ENCODE results near the gene CLPTM1L. TPM values are rescaled to one million over a fixed set of nuclear protein-coding genes. Genes with fewer than 3 reads are reported as not detected.
A peak's percentile ranks its signal among the peaks of the same experiment; 100 is the strongest.

The CLPTM1L gene
- total RNA-seq, 2 experiments from 2014 or later = 47.2 to 47.4 TPM

DNA sequence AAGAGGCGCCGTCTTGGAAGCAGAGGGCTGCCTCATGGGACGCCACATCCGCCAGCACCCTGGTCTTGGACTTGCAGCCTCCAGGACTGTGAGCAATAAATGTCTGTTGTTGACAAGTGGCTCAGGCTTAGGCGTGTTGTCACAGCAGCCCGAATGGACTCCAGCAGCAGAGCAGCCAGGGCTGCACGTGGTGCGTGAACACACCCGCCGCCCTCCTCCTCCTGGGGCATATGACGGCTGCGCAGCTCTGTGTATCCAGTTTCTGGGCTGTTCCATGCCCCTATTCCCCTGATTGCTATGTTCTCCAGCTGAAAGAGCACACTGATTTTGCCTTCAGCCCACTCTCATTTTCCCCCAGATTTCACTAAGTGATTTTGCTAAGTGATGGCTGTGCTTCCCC, 36.0 kb upstream of the CLPTM1L start:
- Histone ChIP-seq H3K4me3 (ENCODE audit: low read length) (no peak overlapping the region), H3K36me3 (ENCODE audit: insufficient read depth, low read length) (no peaks in the 10 kb centered on the region), H3K27me3 (ENCODE audit: control insufficient read depth in 1 of 2, insufficient read depth in 2 of 2, low read length in 2 of 2) (no peaks in the 10 kb centered on the region), H3K27ac (ENCODE audit: low read depth in 1 of 2, low read length in 2 of 2) (no peak overlapping the region), H3K4me1 (ENCODE audit: insufficient read depth, low read length) (peaks cover 24% of the 10 kb centered on the region), H3K9me3 (ENCODE audit: control insufficient read depth in 1 of 2, insufficient read depth in 1 of 2, low read length in 2 of 2) (peaks cover 0 to 15% of the 10 kb centered on the region in 2 experiments)
- ChIA-PET POLR2A (interaction anchor here (0.7 to 1.1 kb wide), 4 partner anchors 11 to 253 kb away, joined by 3 to 5 read pairs (median 4); partner anchors contain the start of gene CLPTM1L), CTCF (interaction anchor here (1.0 to 1.7 kb wide), 7 partner anchors 11 to 264 kb away, joined by 3 to 12 read pairs (median 3); partner anchors contain the start of gene CLPTM1L)
- Mint-ChIP-seq H3K27me3 (no peaks in the 10 kb centered on the region), H3K27ac (no peak overlapping the region), H3K4me3 (peak overlapping the region; percentile 25), H3K4me1 (ENCODE audit: low read depth) (peaks cover 14% of the 10 kb centered on the region), H3K36me3 (ENCODE audit: low read depth) (no peaks in the 10 kb centered on the region), H3K9me3 (no peaks in the 10 kb centered on the region)
- DNase-seq = no peak
- TF ChIP-seq, protein P1, sequence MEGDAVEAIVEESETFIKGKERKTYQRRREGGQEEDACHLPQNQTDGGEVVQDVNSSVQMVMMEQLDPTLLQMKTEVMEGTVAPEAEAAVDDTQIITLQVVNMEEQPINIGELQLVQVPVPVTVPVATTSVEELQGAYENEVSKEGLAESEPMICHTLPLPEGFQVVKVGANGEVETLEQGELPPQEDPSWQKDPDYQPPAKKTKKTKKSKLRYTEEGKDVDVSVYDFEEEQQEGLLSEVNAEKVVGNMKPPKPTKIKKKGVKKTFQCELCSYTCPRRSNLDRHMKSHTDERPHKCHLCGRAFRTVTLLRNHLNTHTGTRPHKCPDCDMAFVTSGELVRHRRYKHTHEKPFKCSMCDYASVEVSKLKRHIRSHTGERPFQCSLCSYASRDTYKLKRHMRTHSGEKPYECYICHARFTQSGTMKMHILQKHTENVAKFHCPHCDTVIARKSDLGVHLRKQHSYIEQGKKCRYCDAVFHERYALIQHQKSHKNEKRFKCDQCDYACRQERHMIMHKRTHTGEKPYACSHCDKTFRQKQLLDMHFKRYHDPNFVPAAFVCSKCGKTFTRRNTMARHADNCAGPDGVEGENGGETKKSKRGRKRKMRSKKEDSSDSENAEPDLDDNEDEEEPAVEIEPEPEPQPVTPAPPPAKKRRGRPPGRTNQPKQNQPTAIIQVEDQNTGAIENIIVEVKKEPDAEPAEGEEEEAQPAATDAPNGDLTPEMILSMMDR (IDR thresholded peaks at IDR 0.05) = no peak
- intact Hi-C loops (cut with DNase I, micrococcal nuclease) = loop anchor here (1.0 to 10.0 kb wide), 5 partner anchors 86 to 486 kb away; partner anchors contain the start of genes BRD9 (in 1 of the 2) and TRIP13 (in 1 of the 2)
- no peak for ATAC-seq (ENCODE audit: poor library complexity)

DNA sequence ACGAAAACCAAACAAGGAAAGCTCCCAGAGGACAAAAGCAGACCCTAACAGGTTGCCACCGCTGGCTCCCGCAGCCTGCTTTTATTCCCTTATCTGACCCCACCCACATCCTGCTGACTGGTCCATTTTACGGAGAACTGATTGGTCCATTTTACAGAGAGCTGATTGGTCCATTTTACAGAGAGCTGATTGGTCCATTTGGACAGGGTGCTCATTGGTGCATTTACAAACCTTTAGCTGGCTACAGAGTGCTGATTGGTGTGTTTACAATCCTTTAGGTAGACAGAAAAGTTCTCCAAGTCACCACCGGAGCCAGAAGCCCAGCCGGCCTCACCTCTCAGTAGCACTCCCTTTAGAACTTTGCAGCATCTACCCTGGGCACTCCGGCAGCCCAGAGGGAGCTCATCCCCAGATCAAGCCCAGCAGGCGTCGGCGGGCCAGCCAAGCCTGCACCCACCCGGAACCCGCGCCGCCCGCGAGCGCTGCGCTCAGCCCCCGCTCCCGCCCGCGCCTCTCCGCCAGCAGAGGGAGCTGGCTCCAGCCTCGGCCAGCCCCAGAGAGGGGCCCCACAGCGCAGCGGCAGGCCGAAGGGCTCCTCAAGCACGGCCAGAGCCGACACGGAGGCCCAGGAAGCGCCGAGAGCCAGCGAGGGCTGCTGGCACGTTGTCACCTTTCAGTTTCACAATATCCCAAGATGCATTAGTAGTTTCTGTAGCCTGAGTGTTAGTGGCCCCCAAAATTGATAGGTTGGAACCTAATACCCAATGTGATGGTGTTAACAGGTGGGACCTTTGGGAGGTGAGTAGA, 35.3 kb upstream of the CLPTM1L start:
- TF ChIP-seq, protein P1 (IDR thresholded peaks at IDR 0.05) = peak; percentile 84
- Histone ChIP-seq H3K27me3 (ENCODE audit: control insufficient read depth in 1 of 2, insufficient read depth in 2 of 2, low read length in 2 of 2) (no peaks in the 10 kb centered on the region), H3K9me3 (ENCODE audit: control insufficient read depth in 1 of 2, insufficient read depth in 1 of 2, low read length in 2 of 2) (peaks cover 0 to 15% of the 10 kb centered on the region in 2 experiments), H3K36me3 (ENCODE audit: insufficient read depth, low read length) (no peaks in the 10 kb centered on the region), H3K4me3 (ENCODE audit: low read length) (peak overlapping the region; percentile 24), H3K4me1 (ENCODE audit: insufficient read depth, low read length) (peaks cover 18% of the 10 kb centered on the region), H3K27ac (ENCODE audit: low read depth in 1 of 2, low read length in 2 of 2) (no peak overlapping the region)
- ChIA-PET POLR2A (interaction anchor here (0.7 to 1.1 kb wide), 4 partner anchors 11 to 254 kb away, joined by 3 to 5 read pairs (median 4); partner anchors contain the start of gene CLPTM1L), CTCF (interaction anchor here (1.0 to 1.7 kb wide), 8 partner anchors 10 to 265 kb away, joined by 3 to 12 read pairs (median 3); partner anchors contain the start of gene CLPTM1L)
- peak; percentile 89 for ATAC-seq (ENCODE audit: poor library complexity)
- peak overlapping the region; percentile 75 for H3K4me3 Mint-ChIP-seq
- H3K27me3 Mint-ChIP-seq = no peaks in the 10 kb centered on the region
- H3K36me3 Mint-ChIP-seq (ENCODE audit: low read depth) = no peaks in the 10 kb centered on the region
- no peaks in the 10 kb centered on the region for H3K9me3 Mint-ChIP-seq
- H3K27ac Mint-ChIP-seq = peak overlapping the region; percentile 54
- DNase-seq = peak; percentile 19 to 76 (median 48)
- intact Hi-C loops (cut with DNase I, micrococcal nuclease) = loop anchor here (1.0 to 10.0 kb wide), 5 partner anchors 87 to 485 kb away; partner anchors contain the start of genes BRD9 (in 1 of the 2) and TRIP13 (in 1 of the 2)
- H3K4me1 Mint-ChIP-seq (ENCODE audit: low read depth) = peaks cover 9% of the 10 kb centered on the region

DNA sequence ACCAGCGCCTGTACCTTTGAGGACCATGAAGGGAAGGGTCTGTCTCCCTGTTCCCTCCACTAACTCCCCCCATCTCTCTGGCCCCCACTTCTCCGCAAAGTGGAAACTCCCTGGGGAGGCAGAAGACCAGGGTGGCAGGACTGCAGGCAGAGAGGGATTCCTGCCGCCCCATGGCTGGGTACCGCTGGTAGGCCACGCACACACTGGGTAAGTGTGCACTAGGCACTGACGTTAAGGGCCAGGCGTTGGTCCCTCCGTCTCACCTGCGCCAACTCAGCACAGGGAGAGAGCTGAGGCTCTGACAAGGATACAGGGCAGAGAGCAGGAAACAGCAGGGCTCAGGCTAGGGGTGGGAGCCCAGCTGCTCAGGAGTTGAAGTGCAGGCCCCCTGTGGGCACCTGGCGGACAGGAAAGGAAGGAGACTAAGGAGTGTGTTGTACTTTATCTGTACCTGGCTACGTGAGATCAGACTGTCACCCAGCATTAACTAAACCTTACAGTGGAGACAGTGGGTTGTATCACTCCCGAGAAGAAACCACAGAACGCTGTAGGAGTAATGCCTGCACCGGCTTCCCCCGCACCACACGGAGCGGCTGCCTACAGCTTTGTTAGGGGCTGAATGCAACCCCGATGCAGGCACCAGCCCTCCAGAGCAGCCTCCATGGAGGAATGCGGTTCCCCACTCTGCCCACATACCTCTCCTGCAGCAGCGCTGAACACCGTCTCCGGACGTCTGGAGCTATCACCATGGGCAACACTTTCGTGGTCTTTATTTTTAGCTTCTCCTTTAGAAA, 34.2 kb upstream of the CLPTM1L start:
- no peaks in the 10 kb centered on the region for H3K36me3 ChIP-seq (ENCODE audit: insufficient read depth, low read length)
- no peak overlapping the region for H3K27ac ChIP-seq (ENCODE audit: low read depth in 1 of 2, low read length in 2 of 2)
- intact Hi-C loops (cut with DNase I, micrococcal nuclease) = no loop called here
- Mint-ChIP-seq H3K27me3 (no peaks in the 10 kb centered on the region), H3K4me3 (no peak overlapping the region), H3K27ac (no peak overlapping the region), H3K9me3 (no peaks in the 10 kb centered on the region), H3K4me1 (ENCODE audit: low read depth) (peaks cover 4% of the 10 kb centered on the region), H3K36me3 (ENCODE audit: low read depth) (no peaks in the 10 kb centered on the region)
- TF ChIP-seq, protein P1 (IDR thresholded peaks at IDR 0.05) = no peak
- peaks cover 16% of the 10 kb centered on the region for H3K4me1 ChIP-seq (ENCODE audit: insufficient read depth, low read length)
- ChIA-PET CTCF (interaction anchor here (1.7 kb wide), 1 partner anchor 266 kb away, joined by 4 read pairs; no protein-coding TSS in a partner anchor), POLR2A (no interaction called here)
- H3K9me3 ChIP-seq (ENCODE audit: control insufficient read depth in 1 of 2, insufficient read depth in 1 of 2, low read length in 2 of 2) = peaks cover 0 to 15% of the 10 kb centered on the region in 2 experiments
- DNase-seq (no peak), ATAC-seq (ENCODE audit: poor library complexity) (no peak)
- no peaks in the 10 kb centered on the region for H3K27me3 ChIP-seq (ENCODE audit: control insufficient read depth in 1 of 2, insufficient read depth in 2 of 2, low read length in 2 of 2)
- no peak overlapping the region for H3K4me3 ChIP-seq (ENCODE audit: low read length)
